Measurements from ENCODE around the gene CDCA7L.
"Not testable (repeated sequence)": the region's sequence is repeated elsewhere in the genome, so short reads cannot be mapped to it uniquely, and the experiment has no call there.

The CDCA7L gene

GRCh38 chr7:21942955-21943354, 2.7 kb downstream of the CDCA7L start:
- DNase-seq = no peak

GRCh38 chr7:21941611-21942141, 4.0 kb downstream of the CDCA7L start:
- no peak for DNase-seq

- DNase-seq = no peak
Measured at GRCh38 chr7:21939858-21940372, 5.8 kb downstream of the CDCA7L start.

- peak; percentile 89 for DNase-seq
Measured at GRCh38 chr7:21939136-21939857, 6.4 kb downstream of the CDCA7L start.

- DNase-seq = no peak
Measured at GRCh38 chr7:21938463-21938862, 7.2 kb downstream of the CDCA7L start.

GRCh38 chr7:21934808-21935207, 10.9 kb downstream of the CDCA7L start:
- no peak for DNase-seq

GRCh38 chr7:21933293-21933692, 12.4 kb downstream of the CDCA7L start:
- not testable (repeated sequence) for DNase-seq

- DNase-seq = no peak
Measured at GRCh38 chr7:21927693-21928092, 18.0 kb downstream of the CDCA7L start.

GRCh38 chr7:21926448-21926847, 19.3 kb downstream of the CDCA7L start:
- DNase-seq = no peak

GRCh38 chr7:21923658-21924057, 22.0 kb downstream of the CDCA7L start:
- peak; percentile 68 for DNase-seq

GRCh38 chr7:21922605-21923004, 23.1 kb downstream of the CDCA7L start:
- DNase-seq = no peak

GRCh38 chr7:21920936-21921335, 24.8 kb downstream of the CDCA7L start:
- DNase-seq = no peak

- no peak for DNase-seq
Measured at GRCh38 chr7:21918216-21918615, 27.5 kb downstream of the CDCA7L start.

- no peak for DNase-seq
Measured at GRCh38 chr7:21916629-21917028, 29.1 kb downstream of the CDCA7L start.

- no peak for DNase-seq
Measured at GRCh38 chr7:21916176-21916575, 29.5 kb downstream of the CDCA7L start.

GRCh38 chr7:21915140-21915539, 30.6 kb downstream of the CDCA7L start:
- no peak for DNase-seq

GRCh38 chr7:21914671-21915070, 31.0 kb downstream of the CDCA7L start:
- DNase-seq = no peak

GRCh38 chr7:21912931-21913780, 32.5 kb downstream of the CDCA7L start:
- DNase-seq = no peak

- no peak for DNase-seq
Measured at GRCh38 chr7:21912305-21912704, 33.4 kb downstream of the CDCA7L start.

GRCh38 chr7:21911341-21911875, 34.3 kb downstream of the CDCA7L start:
- DNase-seq = no peak

- DNase-seq = no peak
Measured at GRCh38 chr7:21910253-21910652, 35.4 kb downstream of the CDCA7L start.

- DNase-seq = no peak
Measured at GRCh38 chr7:21908746-21909145, 37.0 kb downstream of the CDCA7L start.

- no peak for DNase-seq
Measured at GRCh38 chr7:21903020-21903786, 42.5 kb downstream of the CDCA7L start.
